HG03460 (cell line): ENCODE measurements around the gene C5orf47.
"Not testable (repeated sequence)": the region's sequence is repeated elsewhere in the genome, so short reads cannot be mapped to it uniquely, and the experiment has no call there.

Experiments
- ATAC-seq: cut with Tn5 transposase; IDR thresholded peaks from one replicate; pipeline ENCODE4 v1.9.1; 2021; ENCODE audit not compliant: unreplicated experiment

C5orf47 gene

GRCh38 chr5:173969167-173970049, 19.6 kb upstream of the C5orf47 start:
- ATAC-seq, result no peak

DNA sequence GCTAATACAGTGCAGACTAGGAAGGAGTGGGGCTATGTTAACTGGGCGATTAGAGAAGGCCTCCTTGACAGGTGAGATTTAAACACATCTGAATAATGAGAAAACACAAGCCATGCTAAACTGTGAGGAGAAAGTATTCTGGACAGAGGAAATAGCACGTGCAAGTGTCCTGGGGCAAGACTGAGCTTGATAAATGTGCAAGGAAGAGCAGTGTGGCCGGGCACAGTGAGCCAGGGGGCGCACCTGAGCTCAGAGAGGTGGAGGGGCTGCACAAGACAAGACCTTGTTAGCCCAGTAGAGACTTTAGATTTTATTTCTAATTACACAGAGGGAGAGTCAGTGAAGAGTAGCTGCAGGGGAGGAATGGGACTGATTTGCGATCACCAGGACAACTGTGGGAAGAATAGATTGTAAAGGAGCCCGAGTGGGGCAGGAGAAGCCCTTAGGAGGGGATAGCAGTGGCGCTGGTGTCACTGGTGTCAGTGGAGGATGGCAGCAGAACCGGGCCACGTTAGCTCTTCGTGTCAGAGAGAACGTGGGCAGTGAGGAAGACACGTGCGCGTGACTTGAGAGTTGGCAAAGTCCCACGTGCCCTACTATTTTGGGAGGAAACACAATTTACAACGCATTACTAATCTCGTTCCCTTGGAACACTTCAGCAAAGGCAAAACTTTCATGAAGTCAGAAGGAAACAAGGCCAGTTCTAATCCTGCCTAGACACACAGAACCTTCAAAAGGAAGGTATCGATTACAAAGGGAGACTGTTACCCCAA, 17.9 kb upstream of the C5orf47 start:
- ATAC-seq, result no peak

- ATAC-seq, result no peak
Measured at GRCh38 chr5:173971681-173972345, 17.2 kb upstream of the C5orf47 start.

DNA sequence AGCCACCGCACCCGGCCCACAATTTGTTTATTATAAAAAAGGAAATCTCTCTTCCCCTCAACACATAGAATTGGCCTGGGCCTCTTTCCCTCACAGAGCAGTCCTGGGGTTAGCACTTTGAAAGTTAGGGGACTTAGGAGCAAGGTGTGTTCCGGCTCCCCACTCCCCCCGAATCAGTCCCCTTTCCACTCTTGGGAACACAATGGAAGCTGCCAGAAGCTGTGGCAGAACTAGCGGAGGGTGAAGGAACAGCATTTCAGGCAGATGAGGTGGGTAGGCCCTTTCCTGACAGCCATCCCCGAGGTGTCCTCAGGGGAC, 16.4 kb upstream of the C5orf47 start:
- ATAC-seq, result no peak

- peak; percentile 76 for ATAC-seq
Measured at GRCh38 chr5:173972925-173973615, 15.9 kb upstream of the C5orf47 start.

DNA sequence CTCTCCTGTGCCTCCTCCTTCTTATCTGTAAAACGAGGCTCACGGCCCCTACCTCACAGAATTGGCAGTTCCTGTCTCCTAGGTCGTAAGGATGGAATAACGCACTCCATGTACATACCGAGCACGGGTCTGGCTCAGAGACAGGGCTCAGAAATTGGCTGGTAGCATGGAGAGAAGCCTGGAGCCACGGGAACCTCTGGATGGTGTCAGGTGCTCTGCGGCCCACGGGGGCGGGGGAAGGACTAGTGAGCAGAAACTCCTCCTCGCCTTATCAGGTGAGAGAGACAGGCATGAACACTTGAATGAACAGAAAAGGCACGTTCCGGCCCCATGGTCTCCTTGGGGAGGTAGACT, 15.4 kb upstream of the C5orf47 start:
- peak; percentile 13 for ATAC-seq

DNA sequence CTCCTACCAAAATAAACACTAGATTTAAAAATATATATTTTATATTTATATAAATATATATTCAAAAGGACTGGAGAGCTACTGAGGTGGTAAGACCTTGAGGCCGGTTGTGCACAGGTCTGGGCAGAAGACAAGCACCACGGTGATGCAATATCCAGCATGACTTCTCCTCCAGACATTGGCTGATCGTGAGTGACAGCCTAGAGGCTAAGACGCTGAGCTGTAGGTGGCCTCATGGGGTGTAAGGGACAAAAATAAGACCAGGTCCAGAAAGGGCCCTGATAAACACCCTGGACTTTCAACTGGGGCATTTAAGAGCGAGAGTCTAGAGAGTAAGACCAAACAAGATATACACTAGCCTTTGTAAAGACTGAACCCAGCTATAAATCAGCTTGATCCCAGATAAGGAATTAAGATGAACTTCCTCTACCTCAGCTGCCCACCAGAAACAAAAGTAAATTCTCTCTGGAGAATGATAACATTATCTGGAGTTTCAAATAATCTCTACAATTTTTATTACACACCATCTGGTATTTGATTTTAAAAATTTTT, 14.2 kb upstream of the C5orf47 start:
- no peak for ATAC-seq

GRCh38 chr5:173981185-173981761, 7.7 kb upstream of the C5orf47 start:
- no peak for ATAC-seq

DNA sequence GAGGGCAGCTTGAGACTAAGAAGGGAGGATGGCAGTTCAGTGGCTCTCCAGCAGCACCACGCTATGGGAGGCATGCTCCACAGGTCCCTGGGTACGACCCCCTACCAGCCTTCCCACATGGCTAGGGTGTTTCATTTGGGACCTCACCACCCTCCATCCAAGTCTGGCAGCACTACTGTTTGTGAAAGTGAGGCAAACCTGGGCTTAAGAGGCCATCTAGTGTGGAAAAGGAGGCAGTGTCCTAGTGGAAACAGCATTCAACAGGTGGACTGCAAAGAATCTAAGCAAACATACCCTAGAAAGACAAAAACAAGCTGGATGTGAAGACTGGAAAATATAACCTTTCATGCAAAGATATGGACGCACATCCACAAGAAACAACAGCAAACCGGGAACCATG, 4.8 kb upstream of the C5orf47 start:
- ATAC-seq, result no peak

GRCh38 chr5:173989432-173990082, 587 bp downstream of the C5orf47 start:
- ATAC-seq, result no peak

DNA sequence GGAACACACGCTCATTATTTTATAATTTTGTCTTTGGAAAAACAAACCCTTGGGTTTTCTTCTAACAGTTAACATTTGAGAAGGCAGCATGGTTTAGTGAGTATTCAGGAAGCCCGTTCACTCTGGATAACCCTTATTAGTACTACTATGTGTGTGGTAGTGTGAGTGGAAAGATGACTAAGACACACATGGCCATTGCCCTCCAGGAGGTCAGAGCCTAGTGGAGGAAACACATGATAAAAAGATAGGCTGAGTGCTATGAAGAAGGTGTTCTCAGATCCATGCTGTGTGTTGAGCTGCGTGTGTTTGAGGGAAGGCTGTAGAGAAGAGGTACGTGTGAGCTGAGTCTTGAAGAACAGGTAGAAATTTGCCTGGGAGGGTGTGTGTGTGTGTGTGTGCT, 8.4 kb downstream of the C5orf47 start:
- ATAC-seq, result no peak

GRCh38 chr5:173998531-173998930, 9.6 kb downstream of the C5orf47 start:
- no peak for ATAC-seq

- no peak for ATAC-seq
Measured at GRCh38 chr5:174000076-174000475, 11.1 kb downstream of the C5orf47 start.

DNA sequence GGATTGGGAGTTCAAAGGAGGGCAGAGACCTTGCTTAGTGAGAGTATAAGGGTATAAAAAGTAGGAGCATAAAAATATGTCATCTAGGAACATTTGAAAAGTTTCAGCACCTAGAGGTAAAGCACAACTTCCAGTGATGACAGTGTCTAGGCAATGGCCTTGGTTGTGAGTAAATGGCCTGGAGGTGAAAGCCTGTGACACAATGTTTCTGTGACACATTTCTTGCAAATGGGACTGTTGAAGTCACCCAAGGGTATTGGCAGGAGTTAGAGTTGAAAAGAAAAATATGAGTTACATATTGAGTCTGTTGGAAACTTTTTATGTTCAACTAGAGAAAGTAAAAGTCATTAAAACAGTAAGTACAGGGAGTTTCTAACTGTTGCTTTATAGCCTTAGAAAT, 14.8 kb downstream of the C5orf47 start:
- ATAC-seq, result no peak

GRCh38 chr5:174008922-174009321, 20.0 kb downstream of the C5orf47 start:
- ATAC-seq, result no peak

DNA sequence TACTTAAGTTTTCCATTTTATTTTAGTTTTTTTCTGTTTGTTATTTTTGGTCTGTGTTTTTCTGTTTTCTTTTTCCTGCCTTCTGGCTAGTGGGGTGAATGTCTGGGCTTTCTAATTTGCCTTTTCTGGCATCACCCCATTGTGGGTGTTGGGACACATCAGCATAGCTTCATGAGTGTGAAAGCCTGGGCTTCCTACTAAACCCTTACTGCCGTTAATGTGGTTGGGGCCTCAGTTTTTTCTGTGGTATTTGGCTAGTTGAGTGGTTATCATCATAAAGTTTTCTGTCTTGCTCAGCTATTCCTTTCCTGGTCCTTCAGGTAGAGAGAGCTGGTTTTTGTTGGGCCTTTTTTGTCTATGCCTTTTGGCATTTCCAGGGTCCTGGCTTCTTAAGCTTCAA, 21.4 kb downstream of the C5orf47 start:
- ATAC-seq, result no peak

DNA sequence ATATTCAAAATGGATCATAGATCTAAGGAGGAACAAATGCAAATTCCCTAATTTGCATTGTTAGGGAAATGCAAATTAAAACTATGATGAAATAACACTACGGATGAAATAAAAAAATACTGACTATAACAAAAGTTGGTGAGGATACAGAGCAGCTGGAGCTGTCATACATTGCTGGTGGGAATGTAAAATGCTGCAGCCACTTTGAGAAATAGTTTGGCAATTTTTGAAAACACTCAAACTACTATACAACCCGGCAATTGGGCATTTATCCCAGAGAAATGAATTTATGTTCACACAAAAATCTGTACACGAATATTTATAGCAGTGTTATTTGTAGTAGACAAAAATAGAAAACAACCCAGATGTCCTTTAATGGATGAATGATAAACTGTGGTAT, 22.5 kb downstream of the C5orf47 start:
- ATAC-seq, result no peak

DNA sequence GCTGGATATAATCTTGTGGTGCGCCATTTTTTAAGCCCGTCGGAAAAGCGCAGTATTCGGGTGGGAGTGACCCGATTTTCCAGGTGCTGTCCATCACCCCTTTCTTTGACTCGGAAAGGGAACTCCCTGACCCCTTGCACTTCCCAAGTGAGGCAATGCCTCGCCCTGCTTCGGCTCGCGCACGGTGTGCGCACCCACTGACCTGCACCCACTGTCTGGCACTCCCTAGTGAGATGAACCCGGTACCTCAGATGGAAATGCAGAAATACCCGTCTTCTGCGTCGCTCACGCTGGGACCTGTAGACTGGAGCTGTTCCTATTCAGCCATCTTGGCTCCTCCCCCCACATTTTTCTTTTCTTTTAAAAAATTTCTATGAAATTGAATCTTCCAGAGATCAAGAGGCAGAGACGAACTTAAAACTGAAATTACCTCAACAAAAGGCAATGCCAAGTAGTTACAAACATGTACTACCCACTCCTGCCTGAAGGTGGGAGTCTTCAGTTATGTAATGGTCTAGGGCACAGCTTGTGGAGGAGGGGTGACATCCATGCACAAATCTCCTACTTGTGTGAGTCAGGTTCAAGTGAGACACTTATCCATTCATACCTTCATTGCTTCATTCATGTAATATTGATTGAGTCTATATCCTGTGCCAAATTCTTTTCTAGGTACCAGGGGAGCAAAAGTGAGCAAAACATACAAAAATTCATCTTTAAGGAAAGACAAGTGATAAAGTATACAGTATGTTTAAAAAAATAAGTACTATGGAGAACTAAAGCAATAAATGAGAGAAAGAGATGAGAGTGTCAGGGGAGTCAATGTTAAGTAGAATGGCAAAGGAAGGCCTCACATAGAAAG, 31.3 kb downstream of the C5orf47 start:
- ATAC-seq, result not testable (repeated sequence)

DNA sequence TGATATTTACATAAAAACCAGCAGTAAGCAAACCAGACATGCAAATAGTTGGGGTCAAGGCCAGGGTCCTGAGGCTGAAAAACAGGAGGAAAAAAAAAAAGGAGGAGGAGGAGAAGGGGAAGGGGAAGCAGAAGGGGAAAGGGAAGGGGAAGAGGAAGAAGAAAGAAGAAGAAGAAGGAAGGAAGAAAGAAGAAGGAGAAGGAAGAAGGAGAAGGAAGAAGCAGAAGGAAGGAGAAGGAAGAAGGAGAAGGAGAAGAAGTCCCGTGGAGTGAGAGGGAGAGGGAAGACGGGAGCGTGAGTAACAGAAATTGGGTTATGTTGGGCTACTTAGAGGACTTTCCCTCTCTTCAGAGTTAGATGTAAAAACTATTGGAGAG, 31.9 kb downstream of the C5orf47 start:
- ATAC-seq, result no peak
